Measurements from ENCODE around the gene PRPF38B.

PRPF38B gene

GRCh38 chr1:108718927-108719655, 27.0 kb downstream of the PRPF38B start:
- no peak for DNase-seq
- TF ChIP-seq POLR2A (IDR thresholded peaks at IDR 0.05; ENCODE audit: low read length), result no peak
- no peak for TF ChIP-seq GATA1 (IDR thresholded peaks at IDR 0.05; ENCODE audit: low read depth, low read length)

DNA sequence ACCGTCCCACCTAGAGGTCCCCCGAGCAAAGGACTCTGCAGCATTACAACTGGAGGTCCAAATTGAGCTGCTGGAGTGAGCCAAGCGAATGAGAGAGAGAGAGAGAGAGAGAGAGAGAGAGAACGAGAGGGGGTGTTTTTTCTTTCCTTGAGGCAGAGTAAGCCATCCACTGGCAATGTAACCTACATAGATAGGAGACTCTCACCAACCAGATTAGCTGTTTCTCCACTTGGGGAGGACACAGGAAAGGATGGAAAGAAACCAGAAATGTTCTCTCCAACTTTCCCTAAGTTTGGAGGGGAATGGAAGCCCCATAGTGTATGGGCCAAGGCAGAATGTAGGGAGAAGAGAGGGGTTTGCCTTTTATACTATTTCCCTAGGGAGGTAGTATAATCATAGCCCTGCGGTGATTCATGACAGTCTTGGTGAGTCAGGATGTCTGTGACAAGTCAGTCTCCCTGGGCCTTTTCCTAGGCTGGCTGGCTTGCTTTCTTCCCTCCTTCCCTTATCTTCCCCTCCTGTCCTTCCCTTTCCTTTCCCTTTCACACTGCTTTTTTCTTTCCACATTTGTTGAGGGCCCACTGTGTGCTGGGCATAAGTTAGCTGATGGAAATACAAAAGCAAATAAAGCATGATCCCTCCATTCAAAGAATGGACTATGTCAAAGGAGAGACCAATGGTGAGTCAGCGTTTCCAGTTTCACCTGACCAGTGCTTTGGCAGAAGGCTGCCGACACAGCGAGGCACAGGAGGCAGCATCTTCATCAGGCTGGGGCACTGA, 27.7 kb downstream of the PRPF38B start:
- TF ChIP-seq GATA1 (IDR thresholded peaks at IDR 0.05; ENCODE audit: low read depth, low read length) (no peak), POLR2A (IDR thresholded peaks at IDR 0.05; ENCODE audit: low read length) (no peak)
- no peak for DNase-seq

GRCh38 chr1:108722292-108722691, 30.2 kb downstream of the PRPF38B start:
- TF ChIP-seq GATA1 (IDR thresholded peaks at IDR 0.05; ENCODE audit: low read depth, low read length) (no peak), POLR2A (IDR thresholded peaks at IDR 0.05; ENCODE audit: low read length) (no peak)
- DNase-seq, result no peak

- DNase-seq, result no peak
- TF ChIP-seq POLR2A (IDR thresholded peaks at IDR 0.05; ENCODE audit: low read length) (no peak), GATA1 (IDR thresholded peaks at IDR 0.05; ENCODE audit: low read depth, low read length) (no peak)
Measured at GRCh38 chr1:108725906-108726305, 33.8 kb downstream of the PRPF38B start.

DNA sequence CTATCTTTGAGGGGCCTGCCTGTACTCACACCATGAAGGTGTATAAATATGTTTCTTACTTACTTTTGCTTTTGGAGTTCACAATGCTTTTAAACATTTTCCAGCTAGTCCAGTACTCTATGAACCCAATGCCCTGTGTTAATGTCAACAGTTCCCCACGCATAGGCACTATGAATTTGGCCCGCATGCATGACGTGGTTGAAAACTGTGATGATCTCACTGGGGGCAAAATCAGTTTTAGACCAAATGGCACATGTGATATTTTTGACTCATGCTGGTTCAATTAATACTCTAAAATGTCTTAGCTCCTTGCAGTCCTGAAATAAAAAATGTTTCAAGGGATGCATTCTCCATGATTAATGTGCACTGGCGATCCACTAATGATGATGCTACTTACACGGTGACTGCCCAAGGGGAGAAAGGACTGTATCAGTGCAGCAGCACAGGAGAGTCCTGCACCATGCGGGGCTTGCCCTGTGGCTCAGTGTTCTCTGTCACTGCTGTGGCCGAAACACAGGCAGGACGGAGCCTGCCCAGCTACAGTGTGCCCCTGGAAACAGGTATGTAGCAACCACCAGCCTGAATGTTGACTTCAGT, 36.3 kb downstream of the PRPF38B start:
- no peak for TF ChIP-seq POLR2A (IDR thresholded peaks at IDR 0.05; ENCODE audit: low read length)
- TF ChIP-seq GATA1 (IDR thresholded peaks at IDR 0.05; ENCODE audit: low read depth, low read length), result no peak
- DNase-seq, result no peak

- no peak for TF ChIP-seq POLR2A (IDR thresholded peaks at IDR 0.05; ENCODE audit: low read length)
- no peak for TF ChIP-seq GATA1 (IDR thresholded peaks at IDR 0.05; ENCODE audit: low read depth, low read length)
- DNase-seq, result no peak
Measured at GRCh38 chr1:108729481-108729880, 37.4 kb downstream of the PRPF38B start.

DNA sequence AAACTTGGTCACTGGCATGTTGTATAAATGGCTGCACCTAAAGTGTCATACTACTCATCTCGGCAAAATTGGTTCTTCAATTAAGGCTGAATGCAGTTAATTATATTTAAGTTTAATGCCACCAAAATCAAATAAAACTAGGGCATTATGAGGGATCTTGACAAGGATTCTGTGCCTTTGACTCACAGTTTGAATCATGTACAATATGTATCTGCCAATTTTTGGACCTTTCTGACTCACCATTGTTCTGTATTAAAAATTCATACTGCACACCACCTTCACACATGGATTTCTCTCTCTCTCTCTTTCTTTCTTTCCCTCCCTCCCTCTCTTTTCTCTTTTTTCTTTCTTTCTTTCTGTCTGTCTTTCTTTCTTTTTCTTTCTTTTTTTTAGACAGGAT, 40.3 kb downstream of the PRPF38B start:
- TF ChIP-seq POLR2A (IDR thresholded peaks at IDR 0.05; ENCODE audit: low read length) (no peak), GATA1 (IDR thresholded peaks at IDR 0.05; ENCODE audit: low read depth, low read length) (no peak)
- DNase-seq, result no peak

DNA sequence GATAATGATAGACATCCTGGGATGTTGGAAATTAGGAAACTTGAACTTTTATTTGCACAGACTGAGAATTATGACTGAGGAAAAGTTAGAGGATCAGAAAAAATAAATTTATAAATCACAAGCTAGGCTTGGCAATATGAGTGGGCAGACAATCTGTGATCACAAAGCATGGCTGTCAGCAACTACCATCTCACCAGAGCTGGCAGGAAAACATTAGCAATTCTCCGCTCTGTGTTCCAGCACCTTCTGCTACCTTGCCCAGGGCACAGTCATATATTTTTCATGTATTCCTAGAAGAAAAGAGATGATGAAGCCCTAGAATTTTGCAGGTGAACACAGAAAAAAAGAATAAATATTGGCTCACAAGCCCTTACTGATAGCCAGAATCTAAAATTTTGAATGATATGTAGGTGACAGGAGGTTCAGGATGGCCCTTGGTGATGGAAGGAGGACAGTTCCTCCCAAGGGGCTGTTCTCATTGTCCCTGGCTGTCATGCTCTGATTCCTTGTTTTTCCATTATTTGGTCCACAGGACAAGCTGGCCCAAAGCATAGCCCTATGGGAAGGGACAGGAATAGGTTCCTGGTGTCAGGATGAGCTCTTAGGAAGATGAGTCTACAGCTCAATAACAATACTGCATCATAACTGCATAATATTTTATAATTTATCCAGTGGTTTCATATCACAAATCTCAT, 42.2 kb downstream of the PRPF38B start:
- no peak for DNase-seq
- no peak for TF ChIP-seq POLR2A (IDR thresholded peaks at IDR 0.05; ENCODE audit: low read length)
- no peak for TF ChIP-seq GATA1 (IDR thresholded peaks at IDR 0.05; ENCODE audit: low read depth, low read length)

DNA sequence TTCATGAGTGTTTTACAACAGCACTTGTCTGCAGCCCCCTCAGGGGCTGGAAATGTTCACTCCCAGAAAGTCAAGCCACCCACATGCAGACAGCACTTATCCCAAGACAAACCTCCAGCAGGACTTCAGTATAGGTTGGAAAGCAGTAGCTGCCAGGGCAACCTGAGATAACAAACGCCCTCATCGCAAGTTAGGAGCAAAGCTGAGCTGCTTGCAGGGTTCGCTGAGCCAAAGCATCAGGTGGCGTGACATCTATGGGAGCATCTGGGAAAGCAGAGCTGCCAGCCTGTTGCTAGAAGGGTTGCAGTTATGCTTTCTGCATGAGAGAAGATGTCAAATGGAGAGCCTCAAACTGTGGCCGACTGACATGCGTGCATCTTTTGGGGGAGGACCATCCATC, 50.1 kb downstream of the PRPF38B start:
- no peak for TF ChIP-seq GATA1 (IDR thresholded peaks at IDR 0.05; ENCODE audit: low read depth, low read length)
- TF ChIP-seq POLR2A (IDR thresholded peaks at IDR 0.05; ENCODE audit: low read length), result no peak
- DNase-seq, result no peak

GRCh38 chr1:108745980-108746381, 53.9 kb downstream of the PRPF38B start:
- TF ChIP-seq GATA1 (IDR thresholded peaks at IDR 0.05; ENCODE audit: low read depth, low read length) (no peak), POLR2A (IDR thresholded peaks at IDR 0.05; ENCODE audit: low read length) (no peak)
- no peak for DNase-seq

DNA sequence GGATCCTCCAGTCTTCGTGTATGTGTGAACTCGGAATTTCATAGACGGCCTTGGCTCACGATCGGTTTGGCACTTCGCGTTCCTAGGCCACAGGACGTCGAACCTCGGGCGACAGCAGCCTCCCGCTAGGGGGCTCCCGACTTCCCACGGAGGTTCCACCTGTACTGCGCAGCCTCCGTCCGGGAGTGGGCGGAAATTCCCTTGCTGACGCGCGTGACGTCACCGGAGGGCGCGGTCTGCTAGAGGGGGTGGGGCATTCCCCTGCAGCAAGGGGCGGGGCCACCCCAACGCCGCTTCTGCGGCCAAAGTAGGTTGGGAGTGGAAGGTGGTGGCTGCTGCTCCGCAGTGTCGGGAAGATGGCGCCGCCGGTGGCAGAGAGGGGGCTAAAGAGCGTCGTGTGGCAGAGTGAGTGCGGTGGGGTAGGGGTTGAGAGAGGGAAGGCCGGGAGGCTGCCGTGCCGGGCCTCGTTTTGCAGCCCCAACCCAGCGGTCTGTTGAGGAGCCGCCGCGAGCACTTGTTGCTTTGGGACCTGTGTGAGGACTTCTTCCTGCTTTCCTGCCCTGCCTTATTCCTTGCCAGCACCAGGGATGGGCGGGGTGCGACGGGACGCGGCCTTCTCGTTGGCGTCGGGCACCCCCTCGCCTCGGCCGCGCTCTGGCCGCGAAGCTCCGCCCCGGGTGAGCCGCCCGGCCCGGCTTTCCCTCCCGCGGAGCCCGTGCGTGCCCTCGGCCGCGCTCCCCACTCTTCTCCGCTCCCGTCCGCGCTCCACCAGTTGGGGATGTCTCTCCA, 54.5 kb downstream of the PRPF38B start, which contains the start of gene STXBP3:
TSS of gene STXBP3 (plus strand) at position 293 of the 789 bp plus-strand sequence. CDS start at position 357, 64 bp downstream.
- DNase-seq, result peak; percentile 99 to 100
- TF ChIP-seq GATA1 (IDR thresholded peaks at IDR 0.05; ENCODE audit: low read depth, low read length) (no peak), POLR2A (IDR thresholded peaks at IDR 0.05; ENCODE audit: low read length) (peak; percentile 98)

- peak; percentile 86 to 91 for DNase-seq
- TF ChIP-seq GATA1 (IDR thresholded peaks at IDR 0.05; ENCODE audit: low read depth, low read length) (no peak), POLR2A (IDR thresholded peaks at IDR 0.05; ENCODE audit: low read length) (peak; percentile 59)
Measured at GRCh38 chr1:108747171-108747850, 55.2 kb downstream of the PRPF38B start.
